HG03558 (cell line): ENCODE results near the gene FAU.

ENCODE experiments used
- ATAC-seq: cut with Tn5 transposase; IDR thresholded peaks from one replicate; pipeline ENCODE4 v1.9.1; 2021; ENCODE audit warnings: moderate number of reproducible peaks; ENCODE audit not compliant: unreplicated experiment; ENCODE audit errors: extremely low read depth

The FAU gene

DNA sequence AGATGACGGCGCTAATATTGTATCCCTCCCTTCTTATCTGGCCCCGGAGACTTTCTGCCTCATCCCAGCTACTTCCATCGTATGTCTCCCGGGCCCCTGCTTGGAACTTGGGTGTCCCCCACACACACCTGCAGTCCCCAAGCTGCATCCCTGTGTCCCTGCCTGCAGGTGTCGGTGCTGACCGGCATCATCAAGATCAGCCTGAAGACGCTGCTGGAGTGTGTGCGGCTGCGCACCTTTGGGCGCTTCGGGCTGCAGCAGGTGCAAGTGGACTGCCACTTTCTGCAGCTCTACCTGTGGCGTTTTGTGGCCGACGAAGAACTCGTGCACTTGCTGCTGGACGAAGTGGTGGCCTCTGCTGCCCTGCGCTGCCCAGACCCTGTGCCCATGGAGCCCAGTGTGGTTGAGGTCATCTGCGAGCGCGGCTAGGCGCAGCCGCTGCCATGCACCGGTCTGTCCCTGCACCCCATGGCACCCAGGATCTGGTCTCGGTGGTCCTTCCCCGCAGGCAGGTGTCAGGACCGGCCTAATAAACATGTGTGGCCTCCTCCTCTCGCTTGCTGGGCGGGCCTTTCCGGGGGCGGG, 10.7 kb downstream of the FAU start:
- no peak for ATAC-seq

DNA sequence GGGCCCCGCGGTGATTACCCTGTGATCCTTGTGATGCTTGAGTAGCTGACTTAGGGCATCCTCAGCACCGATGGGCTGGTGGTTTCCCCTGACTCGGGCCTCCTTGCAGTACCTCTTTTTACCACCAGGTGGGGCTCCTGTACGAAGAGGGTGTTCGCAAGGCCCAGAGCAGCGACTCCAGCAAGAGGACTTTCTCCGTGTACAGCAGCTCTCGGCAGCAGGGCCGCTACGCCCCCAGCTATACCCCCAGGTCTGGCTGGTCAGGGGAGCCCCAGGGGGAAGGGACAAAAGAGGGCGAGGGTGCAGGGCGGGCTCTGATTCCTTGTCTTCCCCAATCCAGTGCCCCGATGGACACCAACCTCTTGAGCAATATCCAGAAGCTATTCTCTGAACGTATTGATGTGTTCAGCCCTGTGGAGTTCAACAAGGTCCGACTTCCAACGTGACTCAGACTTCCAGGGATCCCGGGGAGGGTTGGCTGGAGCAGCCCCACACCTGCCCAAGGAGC, 11.5 kb downstream of the FAU start:
- no peak for ATAC-seq

DNA sequence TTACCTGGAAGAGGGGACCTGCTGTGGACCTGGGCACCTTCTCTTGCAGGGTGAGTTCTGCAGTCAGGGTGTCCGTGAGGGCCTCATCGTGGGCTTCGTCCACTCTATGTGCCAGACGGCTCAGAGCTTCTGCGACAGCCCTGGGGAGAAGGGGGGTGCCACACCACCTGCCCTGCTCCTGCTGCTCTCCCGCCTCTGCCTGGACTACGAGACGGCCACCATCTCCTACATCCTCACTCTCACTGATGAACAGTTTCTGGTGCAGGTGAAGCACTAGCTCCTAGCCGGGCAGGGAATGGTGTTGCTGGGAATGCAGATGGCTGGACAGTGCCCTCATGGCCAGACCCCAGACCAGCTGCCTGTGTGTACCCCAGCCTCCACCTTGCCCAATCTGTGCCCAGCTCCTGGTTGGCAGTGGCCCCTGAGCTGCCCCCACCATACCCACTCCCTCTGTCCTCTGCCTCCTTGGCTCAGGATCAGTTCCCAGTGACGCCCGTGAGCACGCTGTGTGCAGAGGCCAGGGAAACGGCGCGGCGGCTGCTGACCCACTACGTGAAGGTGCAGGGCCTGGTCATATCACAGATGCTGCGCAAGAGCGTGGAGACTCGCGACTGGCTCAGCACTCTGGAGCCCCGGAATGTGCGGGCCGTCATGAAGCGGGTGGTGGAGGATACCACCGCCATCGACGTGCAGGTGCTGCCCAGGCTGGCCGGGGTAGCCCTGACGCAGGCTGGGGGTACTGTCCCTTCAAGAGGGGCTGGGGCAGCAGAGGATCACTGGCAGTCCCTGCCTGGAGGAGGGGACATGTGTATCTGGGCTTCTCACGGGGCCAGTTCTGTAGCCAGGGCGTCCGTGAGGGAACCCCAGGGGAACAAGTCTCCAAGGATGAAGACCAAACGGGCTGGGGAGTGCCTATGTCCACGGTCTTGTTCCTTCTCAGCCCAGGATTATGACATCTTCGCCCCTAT, 12.4 kb downstream of the FAU start:
- ATAC-seq = no peak

DNA sequence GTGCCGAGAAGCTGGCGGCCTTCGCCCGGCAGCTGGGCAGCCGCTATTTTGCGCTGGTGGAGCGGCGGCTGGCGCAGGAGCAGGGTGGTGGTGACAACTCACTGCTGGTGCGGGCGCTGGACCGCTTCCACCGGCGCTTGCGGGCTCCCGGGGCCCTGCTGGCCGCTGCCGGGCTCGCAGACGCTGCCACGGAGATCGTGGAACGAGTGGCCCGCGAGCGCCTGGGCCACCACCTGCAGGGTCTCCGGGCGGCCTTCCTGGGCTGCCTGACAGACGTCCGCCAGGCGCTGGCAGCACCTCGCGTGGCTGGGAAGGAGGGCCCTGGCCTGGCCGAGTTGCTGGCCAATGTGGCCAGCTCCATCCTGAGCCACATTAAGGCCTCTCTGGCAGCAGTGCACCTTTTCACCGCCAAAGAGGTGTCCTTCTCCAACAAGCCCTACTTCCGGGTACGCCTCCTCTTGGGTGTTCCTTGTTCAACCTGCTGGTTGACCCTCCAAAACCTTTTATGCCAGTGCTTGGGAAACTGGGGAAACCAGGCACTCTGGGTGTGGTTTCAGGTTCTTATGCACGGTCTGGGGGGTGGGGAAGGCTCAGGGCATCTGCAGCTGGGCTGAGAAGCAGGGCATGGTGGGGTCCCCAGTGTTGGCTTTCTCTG, 13.3 kb downstream of the FAU start:
- ATAC-seq = no peak

DNA sequence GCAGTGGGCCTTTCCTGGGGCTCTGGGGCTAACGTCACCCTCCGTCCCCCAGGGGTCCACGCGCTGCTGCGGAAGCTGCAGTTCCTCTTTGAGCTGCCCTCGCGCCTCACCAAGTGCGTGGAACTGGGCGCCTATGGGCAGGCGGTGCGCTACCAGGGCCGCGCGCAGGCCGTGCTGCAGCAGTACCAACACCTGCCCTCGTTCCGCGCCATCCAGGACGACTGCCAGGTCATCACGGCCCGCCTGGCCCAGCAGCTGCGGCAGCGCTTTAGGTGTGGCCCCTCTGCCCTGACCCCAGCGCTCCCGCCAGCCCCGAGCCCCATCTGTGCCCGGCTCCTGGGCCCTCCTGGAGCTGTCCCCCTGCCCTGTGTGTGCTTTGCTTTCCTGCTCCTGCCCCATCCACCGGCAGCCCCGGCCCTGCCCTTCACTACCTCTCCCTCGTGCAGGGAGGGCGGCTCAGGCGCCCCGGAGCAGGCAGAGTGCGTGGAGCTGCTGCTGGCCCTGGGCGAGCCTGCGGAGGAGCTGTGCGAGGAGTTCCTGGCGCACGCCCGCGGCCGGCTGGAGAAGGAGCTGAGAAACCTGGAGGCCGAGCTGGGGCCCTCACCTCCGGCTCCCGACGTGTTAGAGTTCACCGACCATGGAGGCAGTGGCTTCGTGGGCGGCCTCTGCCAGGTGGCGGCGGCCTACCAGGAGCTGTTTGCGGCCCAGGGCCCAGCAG, 14.0 kb downstream of the FAU start:
- ATAC-seq = no peak

DNA sequence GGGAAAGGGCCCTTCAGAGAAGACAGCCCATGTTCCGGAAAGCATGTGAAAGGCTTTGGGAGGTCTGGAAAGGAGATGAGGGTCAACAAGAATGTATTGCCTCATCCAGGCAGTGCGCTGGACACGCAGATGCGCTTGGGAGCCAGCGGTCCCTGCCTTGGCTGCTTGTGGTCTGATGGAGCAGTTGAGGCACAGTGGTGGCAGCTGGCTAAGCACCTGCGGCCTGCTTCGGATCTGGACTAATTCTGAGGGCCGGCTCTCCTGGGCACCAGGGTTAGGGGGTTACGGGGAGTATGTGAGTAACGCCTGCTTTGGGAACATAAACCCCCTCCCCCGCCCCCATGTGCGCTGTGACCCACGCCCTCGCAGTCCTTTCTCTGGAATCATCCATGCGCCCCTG, 14.9 kb downstream of the FAU start:
- ATAC-seq = no peak

DNA sequence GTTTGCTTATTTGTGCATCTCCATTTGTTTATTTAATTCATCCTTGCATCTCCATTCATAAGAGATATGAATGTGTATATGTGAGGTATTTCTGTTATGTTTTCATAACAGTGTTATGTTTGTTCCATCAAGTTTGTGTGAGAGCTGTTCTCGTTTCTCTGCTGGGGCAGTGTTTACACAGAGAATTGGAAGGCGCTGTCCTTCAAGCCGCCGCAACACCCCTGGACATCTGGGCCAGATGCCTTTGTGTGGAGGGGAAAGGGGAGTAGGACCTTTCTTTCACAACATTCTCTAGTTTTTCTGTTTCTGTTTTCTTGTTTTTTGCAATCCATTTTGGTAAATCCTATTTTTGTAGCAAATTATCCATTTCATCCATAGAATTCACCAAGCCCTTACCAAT, 17.3 kb downstream of the FAU start:
- ATAC-seq = no peak

DNA sequence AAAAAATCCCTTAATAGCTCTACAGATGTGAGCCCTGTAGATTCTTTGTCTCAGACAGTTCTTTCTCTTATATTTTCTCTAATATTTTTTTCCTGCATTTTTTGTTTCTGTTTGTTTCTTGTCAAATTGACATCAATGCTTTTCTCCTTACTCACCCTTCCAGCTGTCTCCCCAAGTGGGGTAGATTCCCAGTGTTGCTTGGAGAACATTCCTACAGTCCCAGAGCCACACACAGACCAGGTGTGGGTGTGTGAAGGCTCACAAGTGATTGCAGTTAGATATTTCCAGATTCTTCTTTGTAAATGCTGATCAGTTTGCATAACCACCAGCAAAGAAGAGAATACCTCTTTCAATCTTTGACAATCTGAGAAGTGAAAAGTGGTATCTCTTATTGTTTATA, 18.5 kb downstream of the FAU start:
- ATAC-seq = no peak

DNA sequence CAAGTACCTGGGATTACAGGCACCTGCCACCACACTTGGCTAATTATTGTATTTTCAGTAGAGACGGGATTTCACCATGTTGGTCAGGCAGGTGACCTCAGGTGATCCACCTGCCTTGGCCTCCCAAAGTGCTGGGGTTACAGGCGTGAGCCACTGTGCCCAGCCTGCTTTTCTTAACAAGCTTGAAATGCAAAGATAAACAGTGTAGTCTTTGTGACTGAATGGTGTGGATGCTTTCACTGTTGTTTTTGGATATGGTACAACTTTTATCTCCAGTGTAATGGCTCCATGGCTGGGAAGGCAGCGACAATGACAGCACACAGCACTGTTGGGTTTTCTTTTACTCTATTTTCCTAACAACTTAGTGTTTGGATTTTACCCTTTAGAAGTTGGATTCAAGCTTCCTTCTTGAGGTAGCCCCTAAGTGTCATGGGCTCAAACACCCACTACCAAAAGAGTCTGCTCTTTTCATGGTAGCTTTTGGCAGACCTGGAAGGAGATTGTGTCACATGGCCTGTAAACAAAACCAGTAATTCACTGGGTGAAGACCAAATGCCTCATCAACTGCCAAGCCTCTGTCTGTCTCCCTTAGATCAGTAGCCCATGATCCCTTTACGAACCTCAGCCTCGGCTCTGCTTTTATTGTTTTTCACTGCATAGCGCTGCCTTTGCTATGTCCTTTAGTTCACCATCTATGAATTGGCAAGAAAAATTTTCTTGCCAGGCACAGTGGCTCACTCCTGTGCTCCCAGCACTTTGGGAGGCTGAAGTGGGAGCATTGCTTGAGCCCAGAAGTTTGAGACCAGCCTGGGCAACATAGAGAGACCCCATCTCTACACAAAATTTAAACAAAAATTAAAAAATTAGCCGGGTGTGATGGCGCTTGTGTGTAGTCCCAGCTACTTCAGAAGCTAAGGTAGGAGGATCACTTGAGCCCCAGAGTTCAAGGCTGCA, 19.5 kb downstream of the FAU start:
- ATAC-seq = no peak

DNA sequence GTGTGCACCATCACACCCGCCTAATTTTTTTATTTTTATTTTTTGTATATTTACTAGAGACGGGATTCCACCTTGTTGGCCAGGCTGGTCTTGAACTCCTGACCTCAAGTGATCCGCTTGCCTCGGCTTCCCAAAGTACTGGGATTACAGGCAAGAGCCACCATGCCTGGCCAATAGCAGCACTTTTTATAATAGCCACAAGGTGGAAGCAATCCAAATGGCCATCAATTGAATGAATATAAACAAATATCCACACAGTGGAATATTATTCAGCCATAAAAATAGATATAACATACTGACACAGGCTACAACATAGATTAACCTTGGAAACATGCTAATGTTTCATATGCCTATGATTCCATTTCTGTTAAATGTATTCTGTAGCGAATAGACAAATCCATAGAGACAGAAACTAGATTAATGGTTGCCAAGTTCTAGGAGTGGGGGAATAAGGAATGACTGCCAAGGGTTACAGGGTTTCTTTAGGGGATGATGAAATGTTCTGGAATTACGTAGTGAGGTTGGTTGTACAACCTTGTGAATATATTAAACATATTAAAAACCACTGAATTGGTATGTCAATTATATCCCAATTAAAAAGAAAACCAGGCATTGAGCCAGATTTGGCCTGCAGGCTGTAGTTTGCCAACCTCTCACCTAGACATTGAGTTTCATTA, 21.1 kb downstream of the FAU start:
- ATAC-seq = no peak

DNA sequence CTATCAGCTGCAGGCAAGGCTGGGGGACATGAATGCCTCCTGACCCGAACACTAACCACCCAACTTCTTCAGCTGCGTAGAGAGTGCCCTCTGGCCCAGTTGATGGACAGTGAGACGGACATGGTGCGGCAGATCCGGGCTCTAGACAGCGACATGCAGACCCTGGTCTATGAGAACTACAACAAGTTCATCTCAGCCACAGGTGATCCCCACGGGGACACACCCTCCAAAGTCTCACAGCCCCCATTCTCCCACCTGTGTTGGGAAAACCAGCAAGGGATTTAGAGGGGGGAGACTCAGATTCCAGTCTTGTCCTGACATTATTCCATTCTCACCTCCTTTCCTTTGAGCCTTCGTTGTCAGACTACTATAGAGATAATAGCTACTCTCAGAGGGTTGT, 25.0 kb downstream of the FAU start:
- no peak for ATAC-seq

DNA sequence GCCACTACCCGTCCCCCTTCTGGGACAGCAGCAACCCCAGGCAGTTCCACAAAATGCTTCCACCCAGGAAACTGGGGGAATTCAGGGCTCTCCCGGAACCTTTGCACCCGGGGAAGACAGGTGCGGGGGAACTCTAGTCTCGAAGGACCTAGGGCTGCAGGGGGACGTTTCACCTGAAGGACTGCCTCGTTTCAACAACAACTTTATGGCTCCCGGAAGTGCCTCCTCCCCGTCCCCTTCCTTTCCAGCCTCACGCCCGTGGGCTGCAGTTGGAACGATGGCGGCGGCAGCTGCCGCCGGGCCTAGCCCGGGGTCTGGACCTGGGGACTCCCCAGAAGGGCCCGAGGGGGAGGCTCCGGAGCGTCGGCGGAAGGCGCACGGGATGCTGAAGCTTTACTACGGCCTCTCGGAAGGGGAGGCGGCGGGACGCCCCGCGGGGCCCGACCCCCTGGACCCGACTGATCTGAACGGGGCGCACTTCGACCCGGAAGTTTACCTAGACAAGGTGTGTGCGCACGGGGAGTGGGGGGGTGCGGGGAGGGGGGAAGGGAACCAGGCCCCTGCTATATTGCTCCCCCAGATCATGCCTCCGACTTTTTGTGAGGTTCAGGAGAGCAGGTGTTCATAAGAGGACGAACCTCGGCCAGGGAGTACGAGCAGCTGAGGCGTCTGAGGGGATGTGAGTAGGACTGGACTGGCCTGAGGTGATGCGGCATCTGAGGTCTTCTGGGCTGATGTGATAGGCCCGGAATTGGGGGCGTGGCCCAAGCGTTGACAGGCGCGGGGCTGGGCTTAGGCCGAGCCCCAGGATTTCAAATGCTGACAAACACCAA, 25.7 kb downstream of the FAU start, which contains the start of gene VPS51:
Gene VPS51 (plus strand): TSS at position 241 of the 833 bp plus-strand sequence. CDS start 37 bp downstream, at position 278.
- no peak for ATAC-seq

DNA sequence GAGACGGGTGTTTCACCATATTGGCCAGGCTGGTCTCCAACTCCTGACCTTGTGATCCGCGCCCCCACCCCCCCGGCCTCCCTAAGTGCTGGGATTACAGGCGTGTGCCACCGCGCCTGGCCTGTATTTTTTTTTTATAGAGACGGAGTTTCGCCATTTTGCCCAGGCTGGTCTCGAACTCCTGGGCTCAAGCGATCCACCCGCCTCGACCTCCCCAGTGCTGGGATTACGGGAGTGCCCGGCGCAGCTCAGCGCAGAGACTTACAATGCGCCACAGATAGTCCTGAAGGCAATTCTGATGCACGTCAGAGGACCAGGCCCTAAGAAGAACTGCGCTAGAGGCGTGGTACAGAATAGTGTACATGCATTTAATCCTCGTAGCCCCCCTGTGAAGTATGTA, 26.5 kb downstream of the FAU start:
- no peak for ATAC-seq

DNA sequence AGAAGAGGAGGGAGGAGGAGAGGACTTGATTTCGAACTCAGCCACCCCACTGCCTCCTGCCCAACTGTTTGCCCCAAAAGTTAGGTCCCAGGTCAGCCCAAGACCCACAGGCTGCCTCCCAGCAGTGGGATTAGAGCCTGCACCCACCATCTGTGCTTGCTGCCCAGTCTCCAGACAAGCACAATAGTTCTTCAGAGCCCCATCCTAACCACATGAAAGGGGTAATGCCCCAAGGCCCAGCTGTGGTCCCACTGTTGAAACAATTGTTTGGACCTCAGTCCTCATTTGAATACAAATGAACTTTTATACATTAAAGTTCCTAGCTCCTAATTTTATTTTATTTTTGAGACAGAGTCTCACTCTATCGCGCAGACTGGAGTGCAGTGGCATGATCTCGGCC, 31.3 kb downstream of the FAU start:
- no peak for ATAC-seq

DNA sequence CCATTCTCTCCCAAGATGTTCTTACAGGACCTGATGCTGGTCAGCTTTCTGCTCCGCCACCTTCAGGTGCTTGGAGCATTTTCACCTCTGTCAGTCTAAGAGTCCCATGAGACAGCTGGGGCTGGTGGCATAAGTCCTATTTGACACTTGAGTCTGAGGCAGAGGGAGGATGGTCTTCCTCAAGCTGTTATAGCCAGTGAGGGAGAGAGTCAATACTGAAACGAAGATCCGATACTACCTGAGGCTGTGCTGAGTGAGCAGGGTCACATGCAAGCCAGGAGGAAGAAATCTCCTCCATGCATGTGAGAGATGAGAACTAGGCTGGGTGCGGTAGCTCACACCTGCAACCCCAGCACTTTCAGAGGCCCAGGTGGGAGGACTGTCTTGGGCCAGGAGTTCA, 32.3 kb downstream of the FAU start:
- no peak for ATAC-seq

DNA sequence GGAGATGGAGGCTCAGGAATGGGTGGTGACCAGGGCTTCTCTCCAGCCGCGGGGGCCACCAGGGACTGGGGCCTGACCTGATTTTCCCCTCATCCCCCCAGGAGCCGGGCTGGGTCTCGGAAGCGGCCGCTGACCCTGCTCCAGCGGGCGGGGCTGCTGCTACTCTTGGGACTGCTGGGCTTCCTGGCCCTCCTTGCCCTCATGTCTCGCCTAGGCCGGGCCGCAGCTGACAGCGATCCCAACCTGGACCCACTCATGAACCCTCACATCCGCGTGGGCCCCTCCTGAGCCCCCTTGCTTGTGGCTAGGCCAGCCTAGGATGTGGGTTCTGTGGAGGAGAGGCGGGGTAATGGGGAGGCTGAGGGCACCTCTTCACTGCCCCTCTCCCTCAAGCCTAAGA, 34.1 kb downstream of the FAU start:
- ATAC-seq = no peak

DNA sequence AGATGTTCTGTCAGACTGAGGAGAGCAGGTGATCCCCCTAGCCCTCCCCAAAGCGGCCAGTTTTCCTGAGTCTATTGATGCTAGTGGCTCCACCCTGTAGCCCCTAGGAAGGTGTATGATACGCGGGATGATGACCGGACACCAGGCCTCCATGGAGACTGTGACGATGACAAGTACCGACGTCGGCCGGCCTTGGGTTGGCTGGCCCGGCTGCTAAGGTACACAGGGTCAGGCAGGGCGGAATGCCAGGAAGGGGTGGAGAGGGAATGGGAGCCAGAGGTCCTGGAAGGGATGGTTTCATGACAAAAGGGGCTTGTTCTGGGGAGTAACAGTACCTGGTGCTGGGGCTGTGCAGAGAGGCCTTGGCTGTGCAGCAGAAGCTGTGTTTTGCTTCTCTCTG, 34.7 kb downstream of the FAU start:
- ATAC-seq = no peak

DNA sequence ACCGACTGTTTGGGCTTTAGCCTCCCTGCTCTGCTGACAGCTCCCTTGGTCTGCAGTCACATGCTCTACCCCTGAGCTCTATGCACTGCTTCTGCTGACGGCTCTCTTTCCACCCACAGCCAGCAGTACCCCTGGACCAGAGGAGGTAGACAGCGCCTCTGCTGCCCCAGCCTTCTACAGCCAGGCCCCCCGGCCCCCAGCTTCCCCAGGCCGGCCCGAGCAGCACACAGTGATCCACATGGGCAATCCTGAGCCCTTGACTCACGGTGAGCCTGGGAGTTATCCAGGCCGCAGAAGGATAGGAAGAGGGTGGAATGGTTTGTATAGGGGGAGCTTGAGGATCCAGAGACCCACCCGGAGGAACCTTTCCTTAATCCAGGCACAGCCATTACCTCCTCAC, 35.1 kb downstream of the FAU start:
- no peak for ATAC-seq
